ENCODE results near the gene ZRANB1. TPM values are rescaled to one million over a fixed set of nuclear protein-coding genes. Genes with fewer than 3 reads are reported as not detected.

ZRANB1 gene
- total and polyA plus RNA-seq, 10 of the 15 experiments (the other 5 are each of a cell fraction or from before 2014, with no cell fraction given), result 1.7 to 11.8 (median 6.2) TPM

- H2AFZ ChIP-seq (ENCODE audit: control insufficient read depth, low read depth, low read length), result no peak overlapping the region
- H3K36me3 ChIP-seq (ENCODE audit: control insufficient read depth in 2 of 2, insufficient read depth in 2 of 2, low read length in 1 of 2), result no peaks in the 10 kb centered on the region
- H3K9me3 ChIP-seq (replicated peaks; ENCODE audit: control insufficient read depth, insufficient read depth, low read length), result no peaks in the 10 kb centered on the region
- no peaks in the 10 kb centered on the region for H3K4me1 ChIP-seq (ENCODE audit: control insufficient read depth, insufficient read depth, low read length)
- no peaks in the 10 kb centered on the region for H4K20me1 ChIP-seq (ENCODE audit: control insufficient read depth, insufficient read depth)
- intact Hi-C loops (cut with micrococcal nuclease; ENCODE audit: unreplicated experiment), result no loop called here
- POLR2A ChIA-PET, result no interaction called here
- in situ Hi-C loops (cut with MboI), result no loop called here
- H3K27me3 ChIP-seq (replicated peaks in 1 of 2; ENCODE audit: control insufficient read depth in 2 of 2, insufficient read depth in 2 of 2, low read length in 1 of 2), result no peaks in the 10 kb centered on the region
- no TSS peak for BruUV-seq (replicated peaks)
- H3K4me2 ChIP-seq (ENCODE audit: control insufficient read depth, insufficient read depth), result no peak overlapping the region
- RAD21 ChIA-PET (ENCODE audit: unreplicated experiment), result no interaction called here
- no peak overlapping the region for H3K9ac ChIP-seq (ENCODE audit: control insufficient read depth, insufficient read depth, low read length)
- WGBS (ENCODE audit: insufficient coverage, insufficient replicate concordance, low lambda C conversion rate, missing lambda C conversion rate), result 53% methylated on average over 14 of the region's 14 CpGs
- DNase-seq (ENCODE audit: low read depth, low spot score) (no peak), ATAC-seq (0 out of 3 replicates have a peak, but pooled peaks have one; percentile 27), FAIRE-seq (peak; percentile 41)
- SMC1A ChIA-PET (ENCODE audit: uncharacterized antibody, unreplicated experiment), result no interaction called here
- TF ChIP-seq BCL3 (IDR thresholded peaks at IDR 0.05; ENCODE audit: borderline replicate concordance, insufficient read depth, low read depth, low read length, poor library complexity, severe bottlenecking) (no peak), TAF1 (IDR thresholded peaks at IDR 0.05; ENCODE audit: borderline replicate concordance, low read depth, low read length) (no peak), YY1 (IDR thresholded peaks at IDR 0.05; ENCODE audit: low read depth, low read length) (no peak), SIX5 (IDR thresholded peaks at IDR 0.05; ENCODE audit: low read depth, low read length, severe bottlenecking) (no peak), EED (IDR thresholded peaks at IDR 0.05; ENCODE audit: low read depth) (no peak), ZNF24 (IDR thresholded peaks at IDR 0.05) (no peak), HDAC2 (IDR thresholded peaks at IDR 0.05) (no peak), ZNF274 (IDR thresholded peaks at IDR 0.05; ENCODE audit: insufficient read depth, insufficient read length) (no peak), CHD1 (IDR thresholded peaks at IDR 0.05; ENCODE audit: low read depth, low read length) (no peak), POLR2A (IDR thresholded peaks at IDR 0.05; ENCODE audit: low read depth, low read length) (no peak), SMC3 (IDR thresholded peaks at IDR 0.05; ENCODE audit: borderline replicate concordance, low read length) (no peak), ZZZ3 (IDR thresholded peaks at IDR 0.05; ENCODE audit: control insufficient read depth, insufficient read length, low read depth) (no peak)
- TF ChIP-seq, protein P1, sequence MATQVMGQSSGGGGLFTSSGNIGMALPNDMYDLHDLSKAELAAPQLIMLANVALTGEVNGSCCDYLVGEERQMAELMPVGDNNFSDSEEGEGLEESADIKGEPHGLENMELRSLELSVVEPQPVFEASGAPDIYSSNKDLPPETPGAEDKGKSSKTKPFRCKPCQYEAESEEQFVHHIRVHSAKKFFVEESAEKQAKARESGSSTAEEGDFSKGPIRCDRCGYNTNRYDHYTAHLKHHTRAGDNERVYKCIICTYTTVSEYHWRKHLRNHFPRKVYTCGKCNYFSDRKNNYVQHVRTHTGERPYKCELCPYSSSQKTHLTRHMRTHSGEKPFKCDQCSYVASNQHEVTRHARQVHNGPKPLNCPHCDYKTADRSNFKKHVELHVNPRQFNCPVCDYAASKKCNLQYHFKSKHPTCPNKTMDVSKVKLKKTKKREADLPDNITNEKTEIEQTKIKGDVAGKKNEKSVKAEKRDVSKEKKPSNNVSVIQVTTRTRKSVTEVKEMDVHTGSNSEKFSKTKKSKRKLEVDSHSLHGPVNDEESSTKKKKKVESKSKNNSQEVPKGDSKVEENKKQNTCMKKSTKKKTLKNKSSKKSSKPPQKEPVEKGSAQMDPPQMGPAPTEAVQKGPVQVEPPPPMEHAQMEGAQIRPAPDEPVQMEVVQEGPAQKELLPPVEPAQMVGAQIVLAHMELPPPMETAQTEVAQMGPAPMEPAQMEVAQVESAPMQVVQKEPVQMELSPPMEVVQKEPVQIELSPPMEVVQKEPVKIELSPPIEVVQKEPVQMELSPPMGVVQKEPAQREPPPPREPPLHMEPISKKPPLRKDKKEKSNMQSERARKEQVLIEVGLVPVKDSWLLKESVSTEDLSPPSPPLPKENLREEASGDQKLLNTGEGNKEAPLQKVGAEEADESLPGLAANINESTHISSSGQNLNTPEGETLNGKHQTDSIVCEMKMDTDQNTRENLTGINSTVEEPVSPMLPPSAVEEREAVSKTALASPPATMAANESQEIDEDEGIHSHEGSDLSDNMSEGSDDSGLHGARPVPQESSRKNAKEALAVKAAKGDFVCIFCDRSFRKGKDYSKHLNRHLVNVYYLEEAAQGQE (IDR thresholded peaks at IDR 0.05; ENCODE audit: low read depth, low read length), result no peak
- TF ChIP-seq, protein P2, sequence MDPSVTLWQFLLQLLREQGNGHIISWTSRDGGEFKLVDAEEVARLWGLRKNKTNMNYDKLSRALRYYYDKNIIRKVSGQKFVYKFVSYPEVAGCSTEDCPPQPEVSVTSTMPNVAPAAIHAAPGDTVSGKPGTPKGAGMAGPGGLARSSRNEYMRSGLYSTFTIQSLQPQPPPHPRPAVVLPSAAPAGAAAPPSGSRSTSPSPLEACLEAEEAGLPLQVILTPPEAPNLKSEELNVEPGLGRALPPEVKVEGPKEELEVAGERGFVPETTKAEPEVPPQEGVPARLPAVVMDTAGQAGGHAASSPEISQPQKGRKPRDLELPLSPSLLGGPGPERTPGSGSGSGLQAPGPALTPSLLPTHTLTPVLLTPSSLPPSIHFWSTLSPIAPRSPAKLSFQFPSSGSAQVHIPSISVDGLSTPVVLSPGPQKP (IDR thresholded peaks at IDR 0.05; ENCODE audit: low read depth, low read length), result no peak
- TF ChIP-seq, protein P3, sequence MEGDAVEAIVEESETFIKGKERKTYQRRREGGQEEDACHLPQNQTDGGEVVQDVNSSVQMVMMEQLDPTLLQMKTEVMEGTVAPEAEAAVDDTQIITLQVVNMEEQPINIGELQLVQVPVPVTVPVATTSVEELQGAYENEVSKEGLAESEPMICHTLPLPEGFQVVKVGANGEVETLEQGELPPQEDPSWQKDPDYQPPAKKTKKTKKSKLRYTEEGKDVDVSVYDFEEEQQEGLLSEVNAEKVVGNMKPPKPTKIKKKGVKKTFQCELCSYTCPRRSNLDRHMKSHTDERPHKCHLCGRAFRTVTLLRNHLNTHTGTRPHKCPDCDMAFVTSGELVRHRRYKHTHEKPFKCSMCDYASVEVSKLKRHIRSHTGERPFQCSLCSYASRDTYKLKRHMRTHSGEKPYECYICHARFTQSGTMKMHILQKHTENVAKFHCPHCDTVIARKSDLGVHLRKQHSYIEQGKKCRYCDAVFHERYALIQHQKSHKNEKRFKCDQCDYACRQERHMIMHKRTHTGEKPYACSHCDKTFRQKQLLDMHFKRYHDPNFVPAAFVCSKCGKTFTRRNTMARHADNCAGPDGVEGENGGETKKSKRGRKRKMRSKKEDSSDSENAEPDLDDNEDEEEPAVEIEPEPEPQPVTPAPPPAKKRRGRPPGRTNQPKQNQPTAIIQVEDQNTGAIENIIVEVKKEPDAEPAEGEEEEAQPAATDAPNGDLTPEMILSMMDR (IDR thresholded peaks at IDR 0.05 in 2 of 3, conservative IDR thresholded peaks at IDR 0.05 in 1 of 3; ENCODE audit: control insufficient read depth in 2 of 3, extremely low read depth in 1 of 3, insufficient read depth in 1 of 3, low read depth in 3 of 3, low read length in 3 of 3), result no peak
- H3K27ac ChIP-seq (ENCODE audit: control insufficient read depth, insufficient read depth), result no peak overlapping the region
- H3K4me3 ChIP-seq, result no peak overlapping the region
- no peaks in the 10 kb centered on the region for H3K79me2 ChIP-seq (ENCODE audit: control insufficient read depth, insufficient read depth, low read length)
- CTCF ChIA-PET, result no interaction called here
These were observed 62.1 kb downstream of the ZRANB1 start for GRCh38 chr10:125003901-125004467.
